Panc1 (cell line): ENCODE data around the gene DOLK.

Source experiments
- CTCF ChIP-seq: fragments of 450-650 bp; IDR thresholded peaks from 2 replicates; pipeline ENCODE4 v1.5.1; 2017; ENCODE audit warnings: mild to moderate bottlenecking
- POLR2AphosphoS5 ChIP-seq: IDR thresholded peaks from 2 replicates; pipeline ENCODE4 v1.6.1; 2012; ENCODE audit warnings: mild to moderate bottlenecking, low read depth, low read length, moderate library complexity
- REST ChIP-seq, 2 experiments: IDR thresholded peaks; 2 replicates each; pipeline ENCODE4 v1.6.1; 2011 to 2012; ENCODE audit warnings: low read depth in 2 of 2, control low read depth in 1 of 2, low read length in 1 of 2, mild to moderate bottlenecking in 1 of 2, moderate library complexity in 1 of 2; ENCODE audit not compliant: insufficient read depth in 1 of 2
- TCF7L2 ChIP-seq: IDR thresholded peaks from 2 replicates; pipeline ENCODE4 v1.6.1; 2011; ENCODE audit warnings: mild to moderate bottlenecking, low read depth, low read length, inconsistent platforms

- TF ChIP-seq CTCF (no peak), POLR2AphosphoS5 (no peak), REST (IDR thresholded peaks at IDR 0.05; ENCODE audit: insufficient read depth in 1 of 2, low read depth in 2 of 2, low read length in 1 of 2) (no peak), TCF7L2 (no peak)
Measured at GRCh38 chr9:128918921-128919320, 28.5 kb downstream of the DOLK start.
